Trophoblast cell (in vitro differentiated cells and primary cell): ENCODE results near the gene ISCU.
"Not testable (repeated sequence)": the region's sequence is repeated elsewhere in the genome, so short reads cannot be mapped to it uniquely, and the experiment has no call there.

ENCODE experiments used
- DNase-seq, 2 donors: peaks; one replicate each; pipeline ENCODE4 v3.0.0-alpha.2; 2016
- H2AFZ ChIP-seq: 2 replicates; pipeline ENCODE4 v1.6.1; 2013; ENCODE audit warnings: low read length, moderate library complexity, mild to moderate bottlenecking; ENCODE audit not compliant: insufficient read depth, poor library complexity
- H2AK5ac ChIP-seq: 2 replicates; pipeline ENCODE4 v1.6.1; 2013; ENCODE audit warnings: mild to moderate bottlenecking, low read length
- H2BK120ac ChIP-seq: 2 replicates; pipeline ENCODE4 v1.6.1; 2013; ENCODE audit warnings: low read length, mild to moderate bottlenecking, moderate library complexity; ENCODE audit not compliant: insufficient read depth, poor library complexity
- H2BK12ac ChIP-seq: 2 replicates; pipeline ENCODE4 v1.6.1; 2013; ENCODE audit warnings: mild to moderate bottlenecking, low read length, moderate library complexity
- H2BK5ac ChIP-seq: 2 replicates; pipeline ENCODE4 v1.6.1; 2013; ENCODE audit warnings: low read length, low read depth, moderate library complexity, mild to moderate bottlenecking; ENCODE audit not compliant: poor library complexity
- H3K14ac ChIP-seq: 2 replicates; pipeline ENCODE4 v1.6.1; 2013; ENCODE audit warnings: mild to moderate bottlenecking, low read length
- H3K18ac ChIP-seq: 2 replicates; pipeline ENCODE4 v1.6.1; 2013; ENCODE audit warnings: mild to moderate bottlenecking, low read length
- H3K23ac ChIP-seq: 2 replicates; pipeline ENCODE4 v1.6.1; 2013; ENCODE audit warnings: low read length
- H3K27ac ChIP-seq: 2 replicates; pipeline ENCODE4 v1.5.1; 2013; ENCODE audit warnings: low read depth, mild to moderate bottlenecking, inconsistent platforms, low read length, moderate library complexity
- H3K27me3 ChIP-seq: 2 replicates; pipeline ENCODE4 v1.6.1; 2013; ENCODE audit warnings: inconsistent platforms, mild to moderate bottlenecking, low read length, moderate library complexity; ENCODE audit not compliant: insufficient read depth
- H3K36me3 ChIP-seq, 2 experiments: 1 replicate in 1 of 2; 2 replicates in 1 of 2; pipeline ENCODE4 v1.6.1; 2013; ENCODE audit warnings: low read length in 2 of 2, mild to moderate bottlenecking in 2 of 2, moderate library complexity in 1 of 2; ENCODE audit not compliant: insufficient read depth in 2 of 2, control insufficient read depth in 1 of 2
- H3K4ac ChIP-seq: 2 replicates; pipeline ENCODE4 v1.6.1; 2013; ENCODE audit warnings: low read depth, mild to moderate bottlenecking, low read length, moderate library complexity
- H3K4me1 ChIP-seq, 2 experiments: 1 replicate in 1 of 2; 2 replicates in 1 of 2; pipeline ENCODE4 v1.6.1; 2013; ENCODE audit warnings: low read length in 2 of 2, mild to moderate bottlenecking in 2 of 2, moderate library complexity in 1 of 2; ENCODE audit not compliant: insufficient read depth in 2 of 2, control insufficient read depth in 1 of 2
- H3K4me2 ChIP-seq: 2 replicates; pipeline ENCODE4 v1.6.1; 2013; ENCODE audit warnings: inconsistent platforms, mild to moderate bottlenecking, low read length, moderate library complexity
- H3K4me3 ChIP-seq: 2 replicates; pipeline ENCODE4 v1.5.1; 2013; ENCODE audit warnings: mild to moderate bottlenecking, low read depth, low read length, inconsistent platforms
- H3K79me1 ChIP-seq: one replicate; pipeline ENCODE4 v1.6.1; 2013; ENCODE audit warnings: low read length
- H3K79me2 ChIP-seq: 2 replicates; pipeline ENCODE4 v1.6.1; 2013; ENCODE audit warnings: low read length, mild to moderate bottlenecking; ENCODE audit not compliant: control insufficient read depth, insufficient read depth, poor library complexity
- H3K9ac ChIP-seq: 2 replicates; pipeline ENCODE4 v1.6.1; 2013; ENCODE audit warnings: mild to moderate bottlenecking, low read length
- H3K9me3 ChIP-seq: 2 replicates; pipeline ENCODE4 v1.6.1; 2013; ENCODE audit warnings: low read depth, mild to moderate bottlenecking, control low read depth, inconsistent platforms, low read length; ENCODE audit not compliant: insufficient read depth
- H4K12ac ChIP-seq: 2 replicates; pipeline ENCODE4 v1.6.1; 2013; ENCODE audit warnings: low read depth, mild to moderate bottlenecking, low read length, moderate library complexity
- H4K8ac ChIP-seq: 2 replicates; pipeline ENCODE4 v1.6.1; 2013; ENCODE audit warnings: low read depth, mild to moderate bottlenecking, low read length, moderate library complexity
- H4K91ac ChIP-seq: one replicate; pipeline ENCODE4 v1.6.1; 2013; ENCODE audit warnings: low read depth, mild to moderate bottlenecking, low read length, moderate library complexity
- WGBS: extraction: QIAGEN DNeasy Blood & Tissue Kit; methylation state at CpG from one replicate; pipeline ENCODE4 v1.1.7; 2013; ENCODE audit warnings: missing lambda C conversion rate; ENCODE audit not compliant: insufficient read length, insufficient coverage; ENCODE audit errors: extremely low coverage; 5-methylcytosine and 5-hydroxymethylcytosine counted together

Gene ISCU

DNA sequence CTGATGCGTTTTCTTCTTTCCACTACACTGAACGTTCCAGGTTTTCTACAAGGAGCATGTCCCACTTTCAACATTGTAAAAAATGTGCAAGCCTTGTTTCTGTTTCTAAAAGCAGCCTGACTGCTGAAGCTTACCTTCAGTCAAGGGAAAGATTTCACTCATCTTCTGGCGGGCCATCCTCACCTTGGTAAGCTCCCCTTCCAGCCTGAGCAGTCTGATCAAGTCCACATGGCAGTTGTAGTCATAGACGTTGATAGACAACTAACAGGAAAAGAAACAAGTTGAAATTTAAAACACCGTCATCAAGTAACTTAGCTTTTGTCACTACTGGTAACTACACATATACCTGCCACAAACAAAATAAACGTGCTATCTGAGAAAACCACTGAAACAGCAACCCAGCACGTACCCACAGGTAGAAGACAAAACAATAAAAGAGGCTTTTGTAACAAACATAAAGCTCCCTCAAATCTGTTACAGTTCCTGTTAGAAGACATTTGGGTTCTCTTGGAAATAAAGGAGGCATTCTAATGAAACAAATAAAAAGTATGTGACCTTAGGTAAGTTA is 13.4 kb upstream of the ISCU start:
- Histone ChIP-seq H2AK5ac (no peak overlapping the region), H3K27me3 (no peaks in the 10 kb centered on the region), H4K12ac (no peak overlapping the region), H3K23ac (no peak overlapping the region), H2BK120ac (no peak overlapping the region), H3K9ac (no peak overlapping the region), H3K4me1 (peaks cover 0 to 1% of the 10 kb centered on the region in 2 experiments), H3K9me3 (peaks cover 2% of the 10 kb centered on the region), H3K4me3 (no peak overlapping the region), H3K4ac (no peak overlapping the region), H3K18ac (no peak overlapping the region), H3K79me1 (no peaks in the 10 kb centered on the region), H4K91ac (no peak overlapping the region), H3K4me2 (no peak overlapping the region), H2BK12ac (no peak overlapping the region), H3K14ac (no peak overlapping the region), H3K36me3 (peaks cover 26 to 33% of the 10 kb centered on the region in 2 experiments), H2AFZ (no peak overlapping the region), H3K27ac (no peak overlapping the region), H3K79me2 (no peaks in the 10 kb centered on the region), H4K8ac (no peak overlapping the region), H2BK5ac (no peak overlapping the region)
- WGBS, result no CpG with 5 or more reads among the region's 7 CpGs
- DNase-seq, result no peak

DNA sequence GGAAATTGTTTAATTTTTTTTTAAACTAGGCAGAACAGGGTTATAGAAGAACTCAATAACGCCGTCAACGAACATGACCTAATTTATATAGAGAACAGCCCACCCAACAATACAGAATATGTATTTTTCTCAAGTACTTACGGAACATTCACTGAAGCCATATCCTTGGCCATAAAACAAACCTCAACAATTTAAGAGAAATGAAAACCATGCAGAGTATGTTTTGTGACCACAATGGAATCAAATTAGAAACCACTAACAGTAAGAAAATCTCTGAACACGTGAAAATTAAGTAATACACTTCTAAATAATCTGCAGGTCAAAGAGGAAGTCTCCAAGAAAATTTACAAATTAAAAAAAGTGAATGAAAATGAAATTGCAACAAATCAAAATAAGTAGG is 10.9 kb upstream of the ISCU start:
- no peak overlapping the region for H3K4me3 ChIP-seq
- H4K91ac ChIP-seq, result no peak overlapping the region
- peaks cover 12 to 14% of the 10 kb centered on the region in 2 experiments for H3K36me3 ChIP-seq
- no peak overlapping the region for H3K4me2 ChIP-seq
- no peak overlapping the region for H2AFZ ChIP-seq
- H3K4me1 ChIP-seq, result peaks cover 0 to 1% of the 10 kb centered on the region in 2 experiments
- no peak overlapping the region for H3K27ac ChIP-seq
- H3K9ac ChIP-seq, result no peak overlapping the region
- no peak overlapping the region for H2BK120ac ChIP-seq
- H4K8ac ChIP-seq, result no peak overlapping the region
- H4K12ac ChIP-seq, result no peak overlapping the region
- H2BK12ac ChIP-seq, result no peak overlapping the region
- no peak overlapping the region for H3K14ac ChIP-seq
- no peaks in the 10 kb centered on the region for H3K27me3 ChIP-seq
- H2AK5ac ChIP-seq, result no peak overlapping the region
- no peaks in the 10 kb centered on the region for H3K79me1 ChIP-seq
- no peak for DNase-seq
- H3K79me2 ChIP-seq, result no peaks in the 10 kb centered on the region
- no peak overlapping the region for H3K18ac ChIP-seq
- no peak overlapping the region for H3K4ac ChIP-seq
- no peak overlapping the region for H2BK5ac ChIP-seq
- no peaks in the 10 kb centered on the region for H3K9me3 ChIP-seq
- no peak overlapping the region for H3K23ac ChIP-seq
- WGBS, result no CpG with 5 or more reads among the region's 5 CpGs

DNA sequence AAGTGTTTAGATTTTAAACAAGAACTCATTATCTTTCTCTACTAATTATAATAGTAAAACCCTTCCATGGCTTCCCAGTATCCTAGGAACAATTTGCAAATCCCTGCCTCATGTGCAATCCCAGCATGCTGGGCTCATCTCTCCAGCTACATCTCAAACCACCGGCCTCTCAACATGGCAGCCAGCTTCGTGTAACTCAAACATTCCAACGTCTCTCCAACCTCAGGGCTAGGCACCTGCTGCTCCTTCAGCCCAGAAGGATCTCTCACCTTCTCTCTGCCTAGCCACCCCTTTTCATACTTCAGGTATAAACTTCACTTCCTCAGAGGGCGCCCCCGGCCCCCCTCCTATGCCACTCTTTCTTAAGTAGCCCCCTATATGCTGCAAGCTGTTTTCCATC is 8.6 kb upstream of the ISCU start:
- no CpG with 5 or more reads among the region's 5 CpGs for WGBS
- H2BK120ac ChIP-seq, result no peak overlapping the region
- no peak overlapping the region for H3K4me2 ChIP-seq
- H3K9ac ChIP-seq, result no peak overlapping the region
- peaks cover 9 to 20% of the 10 kb centered on the region in 2 experiments for H3K36me3 ChIP-seq
- no peak overlapping the region for H2BK12ac ChIP-seq
- DNase-seq, result no peak
- H3K4me1 ChIP-seq, result peaks cover 0 to 1% of the 10 kb centered on the region in 2 experiments
- no peak overlapping the region for H4K8ac ChIP-seq
- no peak overlapping the region for H3K4me3 ChIP-seq
- no peak overlapping the region for H4K12ac ChIP-seq
- H3K9me3 ChIP-seq, result peaks cover 2% of the 10 kb centered on the region
- H3K18ac ChIP-seq, result no peak overlapping the region
- no peak overlapping the region for H2AK5ac ChIP-seq
- no peaks in the 10 kb centered on the region for H3K79me1 ChIP-seq
- H3K27me3 ChIP-seq, result no peaks in the 10 kb centered on the region
- no peak overlapping the region for H2AFZ ChIP-seq
- no peak overlapping the region for H3K27ac ChIP-seq
- no peak overlapping the region for H4K91ac ChIP-seq
- no peak overlapping the region for H2BK5ac ChIP-seq
- H3K4ac ChIP-seq, result peak overlapping the region; percentile 74
- H3K14ac ChIP-seq, result no peak overlapping the region
- H3K79me2 ChIP-seq, result peaks cover 8% of the 10 kb centered on the region
- no peak overlapping the region for H3K23ac ChIP-seq

DNA sequence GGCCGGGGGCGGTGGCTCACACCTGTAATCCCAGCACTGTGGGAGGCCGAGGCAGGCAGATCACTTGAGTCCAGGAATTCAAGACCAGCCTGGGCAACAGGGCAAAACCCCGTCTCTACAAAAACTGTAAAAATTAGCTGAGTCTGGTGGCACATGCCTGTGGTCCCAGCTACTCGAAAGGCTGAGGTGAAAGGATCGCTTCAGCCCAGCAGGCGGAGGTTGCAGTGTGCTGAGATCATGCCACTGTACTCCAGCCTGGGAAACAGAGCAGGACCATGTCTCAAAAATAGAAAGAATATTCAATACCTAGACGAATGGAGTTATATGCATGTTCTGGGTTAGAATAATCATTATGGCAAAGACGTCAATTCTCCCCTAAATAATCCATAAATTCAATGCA is 7.0 kb upstream of the ISCU start:
- not testable (repeated sequence) for H3K14ac ChIP-seq, H3K4me2 ChIP-seq, H3K27me3 ChIP-seq, H3K4me1 ChIP-seq, H2BK120ac ChIP-seq, H2AK5ac ChIP-seq, H3K23ac ChIP-seq, H2BK5ac ChIP-seq, H3K9me3 ChIP-seq, H4K8ac ChIP-seq, H3K27ac ChIP-seq, H2BK12ac ChIP-seq, H3K9ac ChIP-seq, H2AFZ ChIP-seq, DNase-seq, H4K91ac ChIP-seq, H3K79me1 ChIP-seq, H3K4me3 ChIP-seq, H4K12ac ChIP-seq, H3K18ac ChIP-seq
- peak overlapping the region; percentile 14 for H3K4ac ChIP-seq
- WGBS, result no CpG with 5 or more reads among the region's 9 CpGs
- H3K36me3 ChIP-seq, result peaks cover 9 to 17% of the 10 kb centered on the region in 2 experiments
- H3K79me2 ChIP-seq, result peaks cover 15% of the 10 kb centered on the region
